SU-DHL-6 (cell line): ENCODE data around the gene EBF3.

Experiments used
- EZH2phosphoT487 ChIP-seq: fragments of 200-600 bp; sonication (generic), shearing (Covaris generic); conservative IDR thresholded peaks from 2 replicates; pipeline ENCODE4 v1.6.1; 2018; ENCODE audit warnings: mild to moderate bottlenecking, antibody characterized with exemption, low read length, moderate library complexity, mixed read lengths
- TF ChIP-seq, protein P1 (sequence below): fragments of 200-600 bp; sonication (generic); IDR thresholded peaks from one replicate; pipeline ENCODE4 v1.5.1; 2017; ENCODE audit warnings: antibody characterized with exemption, mild to moderate bottlenecking, low read length, moderate library complexity; ENCODE audit not compliant: insufficient read depth, poor library complexity, severe bottlenecking

DNA sequence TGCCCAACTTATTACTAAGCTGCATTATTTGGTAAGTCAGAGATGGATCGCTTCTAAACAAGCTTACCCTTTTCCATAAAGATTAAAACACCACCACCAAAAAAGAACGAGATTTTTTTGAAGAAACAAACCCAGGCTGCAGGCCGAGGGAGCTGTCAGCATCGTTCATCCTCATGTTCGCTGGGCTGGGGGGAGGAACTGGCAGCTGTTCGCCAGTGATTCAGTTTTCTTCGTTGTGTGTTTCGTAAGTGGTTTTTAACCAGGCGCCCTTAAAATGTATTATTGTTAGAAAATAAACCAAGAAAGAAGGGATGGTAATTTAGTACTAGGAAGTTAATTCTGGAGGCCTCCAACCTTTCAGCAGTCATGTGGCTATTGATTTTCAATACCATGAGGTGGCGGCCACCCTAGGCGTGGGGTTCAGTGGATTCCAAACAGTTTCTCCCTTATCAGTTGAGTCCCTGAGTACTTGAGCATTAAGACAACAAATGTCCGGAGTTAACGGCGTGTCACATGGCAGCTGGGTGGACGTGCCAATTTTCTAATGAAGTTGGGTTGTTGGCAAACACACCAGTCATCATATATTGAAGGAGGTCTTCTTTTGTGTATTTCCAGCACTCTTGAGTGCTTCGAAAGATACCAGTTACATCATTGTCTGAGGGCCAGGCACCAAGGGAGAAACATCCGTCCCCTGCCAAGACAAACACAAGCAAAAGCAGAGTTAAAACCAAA is 173.2 kb downstream of the EBF3 start:
- TF ChIP-seq, protein P1, sequence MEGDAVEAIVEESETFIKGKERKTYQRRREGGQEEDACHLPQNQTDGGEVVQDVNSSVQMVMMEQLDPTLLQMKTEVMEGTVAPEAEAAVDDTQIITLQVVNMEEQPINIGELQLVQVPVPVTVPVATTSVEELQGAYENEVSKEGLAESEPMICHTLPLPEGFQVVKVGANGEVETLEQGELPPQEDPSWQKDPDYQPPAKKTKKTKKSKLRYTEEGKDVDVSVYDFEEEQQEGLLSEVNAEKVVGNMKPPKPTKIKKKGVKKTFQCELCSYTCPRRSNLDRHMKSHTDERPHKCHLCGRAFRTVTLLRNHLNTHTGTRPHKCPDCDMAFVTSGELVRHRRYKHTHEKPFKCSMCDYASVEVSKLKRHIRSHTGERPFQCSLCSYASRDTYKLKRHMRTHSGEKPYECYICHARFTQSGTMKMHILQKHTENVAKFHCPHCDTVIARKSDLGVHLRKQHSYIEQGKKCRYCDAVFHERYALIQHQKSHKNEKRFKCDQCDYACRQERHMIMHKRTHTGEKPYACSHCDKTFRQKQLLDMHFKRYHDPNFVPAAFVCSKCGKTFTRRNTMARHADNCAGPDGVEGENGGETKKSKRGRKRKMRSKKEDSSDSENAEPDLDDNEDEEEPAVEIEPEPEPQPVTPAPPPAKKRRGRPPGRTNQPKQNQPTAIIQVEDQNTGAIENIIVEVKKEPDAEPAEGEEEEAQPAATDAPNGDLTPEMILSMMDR = no peak
- no peak for TF ChIP-seq EZH2phosphoT487
